ENCODE data around the gene BOLL.

Gene BOLL

GRCh38 chr2:197793456-197793855 lies 8.3 kb upstream of the BOLL start:
- TF ChIP-seq ZNF274 (IDR thresholded peaks at IDR 0.05; ENCODE audit: low read depth, low read length) = no peak
- no peak for TF ChIP-seq SUZ12 (IDR thresholded peaks at IDR 0.05; ENCODE audit: extremely low read depth, insufficient read depth, insufficient read length)
- no peak for TF ChIP-seq YY1 (IDR thresholded peaks at IDR 0.05; ENCODE audit: insufficient read depth, insufficient read length)
- Histone ChIP-seq H3K4me3 (ENCODE audit: insufficient read length, low read depth) (no peak overlapping the region), H3K4me1 (ENCODE audit: insufficient read depth, insufficient read length) (no peaks in the 10 kb centered on the region)

GRCh38 chr2:197786010-197786877 lies 1.1 kb upstream of the BOLL start:
- peaks cover 8% of the 10 kb centered on the region; the same call in 1 of the 2 replicates for H3K9me3 ChIP-seq (ENCODE audit: insufficient read depth, low read length)
- peaks cover 32% of the 10 kb centered on the region for H3K27me3 ChIP-seq (ENCODE audit: insufficient read depth, insufficient read length)
- peak; percentile 24 for TF ChIP-seq SUZ12 (IDR thresholded peaks at IDR 0.05; ENCODE audit: extremely low read depth, insufficient read depth, insufficient read length)
- no peak for TF ChIP-seq YY1 (IDR thresholded peaks at IDR 0.05; ENCODE audit: insufficient read depth, insufficient read length)
- no peaks in the 10 kb centered on the region for H3K36me3 ChIP-seq (ENCODE audit: insufficient read depth, insufficient read length, low read length)
- H3K9ac ChIP-seq (ENCODE audit: insufficient read length, low read depth) = peak overlapping the region; percentile 68
- no peaks in the 10 kb centered on the region for H3K4me1 ChIP-seq (ENCODE audit: insufficient read depth, insufficient read length)
- peak overlapping the region; percentile 58 for H3K4me3 ChIP-seq (ENCODE audit: insufficient read length, low read depth)
- DNase-seq (ENCODE audit: low read depth, low spot score) = peak; percentile 76

More at GRCh38 chr2:197793456-197793855, 8.3 kb upstream of the BOLL start:
- Histone ChIP-seq H3K9me3 (ENCODE audit: insufficient read depth, low read length) (peaks cover 31% of the 10 kb centered on the region), H3K27me3 (ENCODE audit: insufficient read depth, insufficient read length) (peaks cover 1% of the 10 kb centered on the region), H3K9ac (ENCODE audit: insufficient read length, low read depth) (no peak overlapping the region), H3K36me3 (ENCODE audit: insufficient read depth, insufficient read length, low read length) (no peaks in the 10 kb centered on the region)
- no peak for DNase-seq (ENCODE audit: low read depth, low spot score)

- no peaks in the 10 kb centered on the region for H3K4me1 ChIP-seq (ENCODE audit: insufficient read depth, insufficient read length)
- DNase-seq (ENCODE audit: low read depth, low spot score) = no peak
- H3K9ac ChIP-seq (ENCODE audit: insufficient read length, low read depth) = no peak overlapping the region
- H3K27me3 ChIP-seq (ENCODE audit: insufficient read depth, insufficient read length) = peaks cover 18% of the 10 kb centered on the region
- H3K4me3 ChIP-seq (ENCODE audit: insufficient read length, low read depth) = no peak overlapping the region
- TF ChIP-seq SUZ12 (IDR thresholded peaks at IDR 0.05; ENCODE audit: extremely low read depth, insufficient read depth, insufficient read length) (no peak), ZNF274 (IDR thresholded peaks at IDR 0.05; ENCODE audit: low read depth, low read length) (no peak), YY1 (IDR thresholded peaks at IDR 0.05; ENCODE audit: insufficient read depth, insufficient read length) (no peak)
- peaks cover 8% of the 10 kb centered on the region; the same call in 1 of the 2 replicates for H3K9me3 ChIP-seq (ENCODE audit: insufficient read depth, low read length)
- no peaks in the 10 kb centered on the region for H3K36me3 ChIP-seq (ENCODE audit: insufficient read depth, insufficient read length, low read length)
Measured at GRCh38 chr2:197782126-197782525, 3.0 kb downstream of the BOLL start.

- no peaks in the 10 kb centered on the region for H3K27me3 ChIP-seq (ENCODE audit: insufficient read depth, insufficient read length)
- DNase-seq (ENCODE audit: low read depth, low spot score) = no peak
- H3K36me3 ChIP-seq (ENCODE audit: insufficient read depth, insufficient read length, low read length) = no peaks in the 10 kb centered on the region
- no peak overlapping the region for H3K4me3 ChIP-seq (ENCODE audit: insufficient read length, low read depth)
- H3K4me1 ChIP-seq (ENCODE audit: insufficient read depth, insufficient read length) = no peaks in the 10 kb centered on the region
- TF ChIP-seq SUZ12 (IDR thresholded peaks at IDR 0.05; ENCODE audit: extremely low read depth, insufficient read depth, insufficient read length) (no peak), YY1 (IDR thresholded peaks at IDR 0.05; ENCODE audit: insufficient read depth, insufficient read length) (no peak), ZNF274 (IDR thresholded peaks at IDR 0.05; ENCODE audit: low read depth, low read length) (no peak)
- H3K9ac ChIP-seq (ENCODE audit: insufficient read length, low read depth) = no peak overlapping the region
- no peaks in the 10 kb centered on the region for H3K9me3 ChIP-seq (ENCODE audit: insufficient read depth, low read length)
Measured at GRCh38 chr2:197779261-197779660, 5.9 kb downstream of the BOLL start.

GRCh38 chr2:197777823-197778407 lies 7.2 kb downstream of the BOLL start:
- no peaks in the 10 kb centered on the region for H3K9me3 ChIP-seq (ENCODE audit: insufficient read depth, low read length)
- no peak overlapping the region for H3K4me3 ChIP-seq (ENCODE audit: insufficient read length, low read depth)
- DNase-seq (ENCODE audit: low read depth, low spot score) = no peak
- H3K4me1 ChIP-seq (ENCODE audit: insufficient read depth, insufficient read length) = no peaks in the 10 kb centered on the region
- TF ChIP-seq ZNF274 (IDR thresholded peaks at IDR 0.05; ENCODE audit: low read depth, low read length) (no peak), SUZ12 (IDR thresholded peaks at IDR 0.05; ENCODE audit: extremely low read depth, insufficient read depth, insufficient read length) (no peak), YY1 (IDR thresholded peaks at IDR 0.05; ENCODE audit: insufficient read depth, insufficient read length) (no peak)
- H3K9ac ChIP-seq (ENCODE audit: insufficient read length, low read depth) = no peak overlapping the region
- no peaks in the 10 kb centered on the region for H3K36me3 ChIP-seq (ENCODE audit: insufficient read depth, insufficient read length, low read length)
- H3K27me3 ChIP-seq (ENCODE audit: insufficient read depth, insufficient read length) = no peaks in the 10 kb centered on the region

- Histone ChIP-seq H3K4me1 (ENCODE audit: insufficient read depth, insufficient read length) (no peaks in the 10 kb centered on the region), H3K36me3 (ENCODE audit: insufficient read depth, insufficient read length, low read length) (no peaks in the 10 kb centered on the region), H3K27me3 (ENCODE audit: insufficient read depth, insufficient read length) (no peaks in the 10 kb centered on the region), H3K9ac (ENCODE audit: insufficient read length, low read depth) (no peak overlapping the region), H3K9me3 (ENCODE audit: insufficient read depth, low read length) (peaks cover 22% of the 10 kb centered on the region), H3K4me3 (ENCODE audit: insufficient read length, low read depth) (no peak overlapping the region)
- no peak for DNase-seq (ENCODE audit: low read depth, low spot score)
- TF ChIP-seq ZNF274 (IDR thresholded peaks at IDR 0.05; ENCODE audit: low read depth, low read length) (no peak), YY1 (IDR thresholded peaks at IDR 0.05; ENCODE audit: insufficient read depth, insufficient read length) (no peak), SUZ12 (IDR thresholded peaks at IDR 0.05; ENCODE audit: extremely low read depth, insufficient read depth, insufficient read length) (no peak)
Measured at GRCh38 chr2:197760293-197760657, 24.8 kb downstream of the BOLL start.

GRCh38 chr2:197759625-197760292 lies 25.4 kb downstream of the BOLL start:
- Histone ChIP-seq H3K4me1 (ENCODE audit: insufficient read depth, insufficient read length) (no peaks in the 10 kb centered on the region), H3K27me3 (ENCODE audit: insufficient read depth, insufficient read length) (no peaks in the 10 kb centered on the region), H3K4me3 (ENCODE audit: insufficient read length, low read depth) (no peak overlapping the region), H3K9ac (ENCODE audit: insufficient read length, low read depth) (no peak overlapping the region), H3K9me3 (ENCODE audit: insufficient read depth, low read length) (peaks cover 22% of the 10 kb centered on the region), H3K36me3 (ENCODE audit: insufficient read depth, insufficient read length, low read length) (no peaks in the 10 kb centered on the region)
- TF ChIP-seq YY1 (IDR thresholded peaks at IDR 0.05; ENCODE audit: insufficient read depth, insufficient read length) = no peak
- DNase-seq (ENCODE audit: low read depth, low spot score) = no peak
